H1 (cell line): Measurements from ENCODE around the gene EFCAB13.
A peak's percentile ranks its signal among the peaks of the same experiment; 100 is the strongest.

Experiments used
- CBX5 ChIP-seq: fragments of 300-800, 300-1000 bp; sonication (generic); IDR thresholded peaks from 2 replicates; pipeline ENCODE4 v1.7.1; 2016; ENCODE audit warnings: antibody characterized with exemption, low read length, low read depth
- CEBPB ChIP-seq: IDR thresholded peaks from 2 replicates; pipeline ENCODE4 v1.6.1; 2012; ENCODE audit warnings: low read depth, low read length
- CTCF ChIP-seq, 3 experiments: IDR thresholded peaks; 1 replicate in 2 of 3; 2 replicates in 1 of 3; pipeline versions ENCODE4 v1.5.1 to v1.6.1; 2011; ENCODE audit warnings: low read length in 3 of 3, mild to moderate bottlenecking in 3 of 3, inconsistent platforms in 2 of 3, low read depth in 1 of 3, moderate library complexity in 1 of 3; ENCODE audit not compliant: insufficient read depth in 1 of 3; ENCODE audit errors: control extremely low read depth in 1 of 3
- E2F6 ChIP-seq: IDR thresholded peaks from 2 replicates; pipeline ENCODE4 v1.6.1; 2012; ENCODE audit warnings: inconsistent platforms
- EZH2 ChIP-seq: fragments of 200-600 bp; sonication (generic); IDR thresholded peaks from 2 replicates; pipeline ENCODE4 v1.7.1; 2012; ENCODE audit warnings: low read depth, mild to moderate bottlenecking, moderate library complexity, low read length, inconsistent platforms; ENCODE audit not compliant: severe bottlenecking
- JUND ChIP-seq: IDR thresholded peaks from 2 replicates; pipeline ENCODE4 v1.6.1; 2011; ENCODE audit warnings: mild to moderate bottlenecking, improper control_type of control experiment, low read length
- POLR2AphosphoS5 ChIP-seq: IDR thresholded peaks from 2 replicates; pipeline ENCODE4 v1.6.1; 2011; ENCODE audit warnings: low read depth, low read length
- RFX5 ChIP-seq: IDR thresholded peaks from 2 replicates; pipeline ENCODE4 v1.6.1; 2011; ENCODE audit warnings: low read depth, low read length, improper control_type of control experiment, borderline replicate concordance
- RNF2 ChIP-seq: fragments of 200-900, 300-1000 bp; sonication (generic); IDR thresholded peaks from 2 replicates; pipeline ENCODE4 v1.7.1; 2016; ENCODE audit warnings: borderline replicate concordance, low read depth, mild to moderate bottlenecking, antibody characterized with exemption, low read length; ENCODE audit not compliant: poor library complexity, severe bottlenecking; ENCODE audit errors: missing control alignments

GRCh38 chr17:47423406-47424295 is 99.9 kb downstream of the EFCAB13 start:
- no peak for TF ChIP-seq RNF2
- no peak for TF ChIP-seq RFX5
- no peak for TF ChIP-seq CTCF (IDR thresholded peaks at IDR 0.05; ENCODE audit: control extremely low read depth in 1 of 3, insufficient read depth in 1 of 3, low read depth in 1 of 3, low read length in 3 of 3)
- peak; percentile 32 for TF ChIP-seq EZH2
- TF ChIP-seq CEBPB, result no peak
- no peak for TF ChIP-seq JUND
- TF ChIP-seq POLR2AphosphoS5, result no peak
- TF ChIP-seq E2F6, result 0 out of 2 replicates have a peak, but pooled peaks have one; percentile 38
- no peak for TF ChIP-seq CBX5
